DOHH2 (cell line): ENCODE measurements around the gene ANAPC2.

Source experiments
- H3F3A ChIP-seq: fragments of 200-600 bp; sonication (generic), shearing (Covaris generic); 2 replicates; pipeline ENCODE4 v1.6.0; 2016; ENCODE audit warnings: antibody characterized with exemption, mild to moderate bottlenecking; ENCODE audit not compliant: control insufficient read depth, insufficient read depth
- H3K27ac ChIP-seq: fragments of 200-600 bp; sonication (generic); 2 replicates; pipeline ENCODE4 v1.5.1; 2014; ENCODE audit warnings: low read depth, mild to moderate bottlenecking, low read length, moderate library complexity
- H3K27me3 ChIP-seq: fragments of 200-600 bp; sonication (generic); 2 replicates; pipeline ENCODE4 v1.6.1; 2014; ENCODE audit warnings: mild to moderate bottlenecking, low read length, mixed read lengths; ENCODE audit not compliant: control insufficient read depth
- H3K36me3 ChIP-seq: fragments of 200-600 bp; sonication (generic); 2 replicates; pipeline ENCODE4 v1.6.1; 2014; ENCODE audit warnings: mild to moderate bottlenecking, low read length, moderate library complexity, mixed read lengths; ENCODE audit not compliant: control insufficient read depth
- H3K4me1 ChIP-seq: fragments of 200-600 bp; sonication (generic); 2 replicates; pipeline ENCODE4 v1.6.1; 2014; ENCODE audit warnings: mild to moderate bottlenecking, low read length, mixed read lengths; ENCODE audit not compliant: control insufficient read depth
- H3K4me2 ChIP-seq: fragments of 200-600 bp; sonication (generic); 2 replicates; pipeline ENCODE4 v1.6.0; 2014; ENCODE audit warnings: mild to moderate bottlenecking, low read length, moderate library complexity
- H3K4me3 ChIP-seq: fragments of 200-600 bp; sonication (generic); 2 replicates; pipeline ENCODE4 v1.5.1; 2014; ENCODE audit warnings: mild to moderate bottlenecking, low read length, mixed read lengths
- H3K79me2 ChIP-seq: fragments of 200-600 bp; sonication (generic); 2 replicates; pipeline ENCODE4 v1.6.1; 2014; ENCODE audit warnings: mild to moderate bottlenecking, low read length, mixed read lengths; ENCODE audit not compliant: control insufficient read depth
- H3K9me2 ChIP-seq: fragments of 200-600 bp; sonication (generic); replicated peaks from 2 replicates; pipeline ENCODE4 v1.6.1; 2014; ENCODE audit warnings: mild to moderate bottlenecking, low read length, mixed read lengths; ENCODE audit not compliant: control insufficient read depth
- H3K9me3 ChIP-seq: fragments of 200-600 bp; sonication (generic); 2 replicates; pipeline ENCODE4 v1.6.1; 2014; ENCODE audit warnings: antibody characterized with exemption, low read length, mixed read lengths; ENCODE audit not compliant: control insufficient read depth, insufficient read depth
- H4K20me1 ChIP-seq: fragments of 200-600 bp; sonication (generic); 2 replicates; pipeline ENCODE4 v1.6.0; 2014; ENCODE audit warnings: low read depth, mild to moderate bottlenecking, antibody characterized with exemption, low read length, moderate library complexity; ENCODE audit not compliant: control insufficient read depth, insufficient read depth
- EZH2phosphoT487 ChIP-seq: fragments of 200-600 bp; sonication (generic); IDR thresholded peaks from 2 replicates; pipeline ENCODE4 v1.6.1; 2017; ENCODE audit warnings: borderline replicate concordance, mild to moderate bottlenecking, antibody characterized with exemption, low read length, moderate library complexity, mixed read lengths
- TF ChIP-seq, protein P1 (sequence below): fragments of 200-600 bp; sonication (generic); IDR thresholded peaks from one replicate; pipeline ENCODE4 v1.5.1; 2014; ENCODE audit warnings: antibody characterized with exemption, mild to moderate bottlenecking, low read depth, low read length; ENCODE audit not compliant: poor library complexity, severe bottlenecking

Gene ANAPC2

DNA sequence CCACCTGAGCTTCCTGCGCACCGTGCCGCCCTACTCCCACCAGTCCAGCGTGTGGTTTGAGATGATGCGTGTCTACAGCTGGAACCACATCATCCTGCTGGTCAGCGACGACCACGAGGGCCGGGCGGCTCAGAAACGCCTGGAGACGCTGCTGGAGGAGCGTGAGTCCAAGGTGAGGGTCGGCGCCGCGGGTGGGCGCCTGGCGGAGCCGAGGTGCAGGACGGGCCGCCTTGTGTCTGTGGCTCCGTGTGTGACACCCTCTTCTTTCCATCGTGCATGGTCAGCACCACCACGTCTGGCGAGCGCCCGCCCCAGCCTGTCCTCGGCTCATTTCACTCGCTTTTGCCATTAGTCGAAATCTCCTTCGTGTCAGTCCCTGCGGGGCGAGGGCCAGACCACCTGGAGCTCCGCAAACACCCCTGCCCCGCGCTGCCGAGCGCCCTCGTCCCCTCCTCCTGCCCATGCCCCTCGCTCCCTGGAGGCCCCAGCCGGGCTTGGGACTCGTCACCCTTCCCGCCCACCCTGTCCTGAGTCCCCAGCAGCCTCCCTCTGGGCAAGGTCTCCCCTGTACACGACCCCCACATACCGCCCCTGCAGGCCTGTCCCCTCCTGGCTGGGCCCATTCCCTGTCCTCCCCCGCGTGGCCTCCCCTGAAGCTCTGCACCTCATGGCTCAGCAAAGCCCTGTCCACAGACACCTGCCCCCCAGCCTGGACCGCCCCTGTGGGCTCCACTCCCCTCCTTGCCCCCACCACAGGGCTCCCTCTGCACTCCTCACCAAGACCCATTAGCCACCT, 42.4 kb downstream of the ANAPC2 start:
- no peaks in the 10 kb centered on the region for H3K9me2 ChIP-seq
- H3F3A ChIP-seq: peaks cover 2% of the 10 kb centered on the region; the same call in 1 of the 2 replicates
- no peak overlapping the region for H3K4me3 ChIP-seq
- TF ChIP-seq, protein P1, sequence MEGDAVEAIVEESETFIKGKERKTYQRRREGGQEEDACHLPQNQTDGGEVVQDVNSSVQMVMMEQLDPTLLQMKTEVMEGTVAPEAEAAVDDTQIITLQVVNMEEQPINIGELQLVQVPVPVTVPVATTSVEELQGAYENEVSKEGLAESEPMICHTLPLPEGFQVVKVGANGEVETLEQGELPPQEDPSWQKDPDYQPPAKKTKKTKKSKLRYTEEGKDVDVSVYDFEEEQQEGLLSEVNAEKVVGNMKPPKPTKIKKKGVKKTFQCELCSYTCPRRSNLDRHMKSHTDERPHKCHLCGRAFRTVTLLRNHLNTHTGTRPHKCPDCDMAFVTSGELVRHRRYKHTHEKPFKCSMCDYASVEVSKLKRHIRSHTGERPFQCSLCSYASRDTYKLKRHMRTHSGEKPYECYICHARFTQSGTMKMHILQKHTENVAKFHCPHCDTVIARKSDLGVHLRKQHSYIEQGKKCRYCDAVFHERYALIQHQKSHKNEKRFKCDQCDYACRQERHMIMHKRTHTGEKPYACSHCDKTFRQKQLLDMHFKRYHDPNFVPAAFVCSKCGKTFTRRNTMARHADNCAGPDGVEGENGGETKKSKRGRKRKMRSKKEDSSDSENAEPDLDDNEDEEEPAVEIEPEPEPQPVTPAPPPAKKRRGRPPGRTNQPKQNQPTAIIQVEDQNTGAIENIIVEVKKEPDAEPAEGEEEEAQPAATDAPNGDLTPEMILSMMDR: no peak
- no peak for TF ChIP-seq EZH2phosphoT487
- H3K4me1 ChIP-seq: peaks cover 14% of the 10 kb centered on the region
- H3K36me3 ChIP-seq: no peaks in the 10 kb centered on the region
- no peak overlapping the region for H3K4me2 ChIP-seq
- no peaks in the 10 kb centered on the region for H3K79me2 ChIP-seq
- no peaks in the 10 kb centered on the region for H4K20me1 ChIP-seq
- no peak overlapping the region for H3K27ac ChIP-seq
- H3K27me3 ChIP-seq: peaks cover 17% of the 10 kb centered on the region; the same call in 1 of the 2 replicates
- no peaks in the 10 kb centered on the region for H3K9me3 ChIP-seq

DNA sequence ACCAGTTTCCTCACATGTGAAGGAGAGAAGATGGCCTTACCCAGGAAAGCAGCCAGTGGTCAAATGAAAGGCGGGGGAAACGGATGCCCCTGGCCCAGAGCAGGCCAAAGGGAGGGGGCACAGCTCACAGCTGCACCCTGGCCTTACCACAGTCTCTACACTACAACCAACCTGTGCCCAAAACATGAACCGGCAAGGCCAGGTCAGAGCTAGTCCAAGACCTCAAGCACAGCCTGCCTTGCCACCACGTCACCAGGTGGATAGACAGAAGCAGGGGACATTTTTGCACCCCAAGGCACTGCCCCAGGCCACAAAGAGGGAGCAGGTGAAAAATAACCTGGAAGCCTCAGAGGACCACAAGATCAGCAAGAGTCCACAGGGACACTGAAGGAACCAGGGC, 44.9 kb downstream of the ANAPC2 start:
- Histone ChIP-seq H3K4me3 (no peak overlapping the region), H3K79me2 (no peaks in the 10 kb centered on the region), H3K9me2 (no peaks in the 10 kb centered on the region), H3K9me3 (no peaks in the 10 kb centered on the region), H3K27me3 (peaks cover 23% of the 10 kb centered on the region; the same call in 1 of the 2 replicates), H3K36me3 (no peaks in the 10 kb centered on the region), H3K27ac (no peak overlapping the region), H3F3A (no peaks in the 10 kb centered on the region), H3K4me2 (no peak overlapping the region), H3K4me1 (peaks cover 4% of the 10 kb centered on the region; the same call in 1 of the 2 replicates), H4K20me1 (no peaks in the 10 kb centered on the region)
- TF ChIP-seq EZH2phosphoT487: no peak
- TF ChIP-seq, protein P1: no peak

DNA sequence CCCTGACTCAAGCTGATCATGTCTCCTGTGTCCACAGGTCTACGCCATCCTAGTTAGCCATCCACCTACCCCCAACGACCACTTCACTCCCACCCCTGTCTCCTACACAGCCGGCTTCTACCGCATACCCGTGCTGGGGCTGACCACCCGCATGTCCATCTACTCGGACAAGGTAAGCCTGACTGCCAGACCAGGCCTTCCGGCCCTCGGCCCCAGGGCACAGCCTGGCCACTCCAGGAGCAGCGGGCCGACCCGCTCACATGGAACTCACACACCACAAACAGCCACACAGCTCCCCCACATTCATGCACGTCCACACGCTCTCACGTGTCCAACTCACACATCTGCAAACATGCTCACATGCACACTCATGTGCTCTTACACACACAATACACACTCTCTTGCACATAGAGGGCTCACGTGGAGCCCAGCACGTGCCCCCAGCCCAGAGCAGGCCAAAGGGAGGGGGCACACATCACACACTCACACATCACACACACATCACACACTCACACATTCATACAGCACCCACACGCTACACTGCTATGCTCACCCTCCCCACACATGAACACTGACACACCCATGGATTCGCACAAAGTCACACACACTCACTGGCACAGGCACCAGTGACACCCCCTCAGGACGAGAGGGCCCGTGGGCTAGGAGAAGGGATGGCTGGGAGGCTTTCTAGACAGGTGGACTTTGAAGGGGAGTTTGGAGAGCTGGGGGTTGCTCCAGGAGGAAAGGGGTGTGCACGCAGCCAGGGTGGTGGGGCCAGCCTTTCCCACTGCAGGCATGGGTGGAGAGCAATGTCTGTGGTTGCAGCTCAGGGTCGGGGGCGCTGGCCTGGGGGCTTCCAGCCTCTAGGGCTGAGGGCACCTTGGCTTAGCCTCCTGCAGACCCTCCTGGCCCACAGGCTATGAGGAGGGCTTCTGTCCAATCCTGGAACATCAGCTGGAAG, 46.1 kb downstream of the ANAPC2 start:
- TF ChIP-seq, protein P1: no peak
- no peak for TF ChIP-seq EZH2phosphoT487
- no peak overlapping the region for H3K27ac ChIP-seq
- H4K20me1 ChIP-seq: no peaks in the 10 kb centered on the region
- H3K9me2 ChIP-seq: no peaks in the 10 kb centered on the region
- no peaks in the 10 kb centered on the region for H3F3A ChIP-seq
- no peak overlapping the region for H3K4me3 ChIP-seq
- H3K79me2 ChIP-seq: no peaks in the 10 kb centered on the region
- no peak overlapping the region for H3K4me2 ChIP-seq
- no peaks in the 10 kb centered on the region for H3K36me3 ChIP-seq
- H3K9me3 ChIP-seq: no peaks in the 10 kb centered on the region
- H3K27me3 ChIP-seq: peaks cover 23% of the 10 kb centered on the region; the same call in 1 of the 2 replicates
- peaks cover 7% of the 10 kb centered on the region for H3K4me1 ChIP-seq
